ENCODE results near the gene DTX3. TPM values are rescaled to one million over a fixed set of nuclear protein-coding genes. Genes with fewer than 3 reads are reported as not detected.
A peak's percentile ranks its signal among the peaks of the same experiment; 100 is the strongest.
"Not testable (repeated sequence)": the region's sequence is repeated elsewhere in the genome, so short reads cannot be mapped to it uniquely, and the experiment has no call there.

DTX3 gene
- 17.7 and 21.7 TPM in 2 replicates for total RNA-seq

GRCh38 chr12:57604454-57604991 lies at the start of gene DTX3:
Gene DTX3 (plus strand): TSS chr12:57604824. CDS start chr12:57606518, 1,694 bp downstream.
- Mint-ChIP-seq H3K4me1 (ENCODE audit: low read depth) (peaks cover 11% of the 10 kb centered on the region), H3K36me3 (ENCODE audit: low read depth) (peaks cover 24% of the 10 kb centered on the region), H3K4me3 (ENCODE audit: low read depth) (peak within 1 kb of the TSS; percentile 75), H3K27ac (peak within 1 kb of the TSS; percentile 86), H3K9me3 (no peaks in the 10 kb centered on the region), H3K27me3 (ENCODE audit: low read depth) (no peaks in the 10 kb centered on the region)
- no peak for DNase-seq (ENCODE audit: low spot score)
- intact Hi-C loops (cut with micrococcal nuclease), result loop anchor here (1.0 kb wide), 1 partner anchor 13 kb away; the partner anchor contains the start of gene PIP4K2C

- Mint-ChIP-seq H3K4me3 (ENCODE audit: low read depth) (no peak overlapping the region), H3K4me1 (ENCODE audit: low read depth) (peaks cover 10% of the 10 kb centered on the region), H3K9me3 (no peaks in the 10 kb centered on the region), H3K27ac (no peak overlapping the region), H3K27me3 (ENCODE audit: low read depth) (peaks cover 8% of the 10 kb centered on the region), H3K36me3 (ENCODE audit: low read depth) (no peaks in the 10 kb centered on the region)
- intact Hi-C loops (cut with micrococcal nuclease), result no loop called here
- no peak for DNase-seq (ENCODE audit: low spot score)
Measured at GRCh38 chr12:57554897-57555296, 49.7 kb upstream of the DTX3 start.

- no peaks in the 10 kb centered on the region for H3K4me1 Mint-ChIP-seq (ENCODE audit: low read depth)
- DNase-seq (ENCODE audit: low spot score), result no peak
- peaks cover 12% of the 10 kb centered on the region for H3K27me3 Mint-ChIP-seq (ENCODE audit: low read depth)
- H3K27ac Mint-ChIP-seq, result no peak overlapping the region
- H3K36me3 Mint-ChIP-seq (ENCODE audit: low read depth), result no peaks in the 10 kb centered on the region
- H3K4me3 Mint-ChIP-seq (ENCODE audit: low read depth), result no peak overlapping the region
- H3K9me3 Mint-ChIP-seq, result no peaks in the 10 kb centered on the region
- intact Hi-C loops (cut with micrococcal nuclease), result no loop called here
Measured at GRCh38 chr12:57558864-57559263, 45.8 kb upstream of the DTX3 start.

DNA sequence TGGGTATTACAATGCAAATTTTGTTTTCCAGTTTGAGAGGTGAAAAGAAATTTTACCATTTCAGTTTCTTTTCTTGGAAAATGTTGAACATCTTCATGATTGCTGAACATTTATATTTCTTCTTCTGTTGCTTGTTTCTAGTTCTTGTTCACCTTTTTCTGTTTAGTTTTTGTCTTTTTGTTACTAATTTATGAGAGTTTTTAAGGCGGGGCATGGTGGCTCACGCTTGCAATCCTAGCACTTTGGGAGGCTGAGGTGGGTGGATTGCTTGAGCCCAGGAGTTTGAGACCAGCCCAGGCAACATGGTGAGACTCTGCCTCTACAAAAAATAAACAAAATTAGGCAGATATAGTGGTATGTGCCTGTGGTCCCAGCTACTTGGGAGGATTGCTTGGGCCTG lies 44.1 kb upstream of the DTX3 start:
- no peak overlapping the region for H3K4me3 Mint-ChIP-seq (ENCODE audit: low read depth)
- H3K36me3 Mint-ChIP-seq (ENCODE audit: low read depth), result no peaks in the 10 kb centered on the region
- DNase-seq (ENCODE audit: low spot score), result no peak
- intact Hi-C loops (cut with micrococcal nuclease), result no loop called here
- H3K27me3 Mint-ChIP-seq (ENCODE audit: low read depth), result peaks cover 11% of the 10 kb centered on the region
- H3K9me3 Mint-ChIP-seq, result no peaks in the 10 kb centered on the region
- no peaks in the 10 kb centered on the region for H3K4me1 Mint-ChIP-seq (ENCODE audit: low read depth)
- no peak overlapping the region for H3K27ac Mint-ChIP-seq

- intact Hi-C loops (cut with micrococcal nuclease); H3K4me3 Mint-ChIP-seq (ENCODE audit: low read depth); H3K9me3 Mint-ChIP-seq; H3K36me3 Mint-ChIP-seq (ENCODE audit: low read depth); H3K4me1 Mint-ChIP-seq (ENCODE audit: low read depth); DNase-seq (ENCODE audit: low spot score); H3K27ac Mint-ChIP-seq: not testable (repeated sequence)
- H3K27me3 Mint-ChIP-seq (ENCODE audit: low read depth), result peaks cover 11% of the 10 kb centered on the region
Measured at GRCh38 chr12:57561117-57561516, 43.5 kb upstream of the DTX3 start.

- Mint-ChIP-seq H3K36me3 (ENCODE audit: low read depth) (no peaks in the 10 kb centered on the region), H3K4me3 (ENCODE audit: low read depth) (no peak overlapping the region), H3K9me3 (no peaks in the 10 kb centered on the region), H3K27ac (no peak overlapping the region), H3K4me1 (ENCODE audit: low read depth) (no peaks in the 10 kb centered on the region), H3K27me3 (ENCODE audit: low read depth) (peaks cover 9% of the 10 kb centered on the region)
- DNase-seq (ENCODE audit: low spot score), result no peak
- intact Hi-C loops (cut with micrococcal nuclease), result no loop called here
Measured at GRCh38 chr12:57563358-57563757, 41.3 kb upstream of the DTX3 start.

DNA sequence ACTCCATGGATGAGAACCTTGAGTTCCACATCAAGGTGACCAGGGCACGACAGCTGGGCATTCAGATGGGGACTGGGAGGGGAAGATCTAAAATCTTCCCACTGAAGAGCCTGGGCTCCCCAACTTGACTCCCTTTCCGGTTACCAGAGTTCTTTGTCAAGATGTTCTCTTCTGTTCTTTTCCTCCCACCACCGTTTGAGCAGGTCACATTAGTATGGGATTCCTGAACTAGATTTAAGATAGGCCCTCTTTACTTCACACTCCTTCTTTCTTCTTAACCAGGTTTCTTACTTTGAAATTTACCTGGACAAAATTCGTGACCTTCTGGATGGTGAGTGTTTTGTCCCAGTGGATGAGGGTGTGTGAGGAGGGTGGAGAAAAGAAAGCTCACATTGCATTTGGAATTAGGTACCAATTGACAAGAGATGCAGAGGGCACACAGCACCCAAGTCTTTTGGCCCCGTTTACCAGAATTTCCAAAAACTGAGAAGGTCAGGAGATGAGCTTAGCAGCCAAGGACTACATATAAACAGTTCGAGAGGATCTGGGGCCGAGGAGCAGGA lies 40.4 kb upstream of the DTX3 start:
- H3K36me3 Mint-ChIP-seq (ENCODE audit: low read depth), result no peaks in the 10 kb centered on the region
- H3K27me3 Mint-ChIP-seq (ENCODE audit: low read depth), result peaks cover 9% of the 10 kb centered on the region
- H3K27ac Mint-ChIP-seq, result no peak overlapping the region
- H3K4me3 Mint-ChIP-seq (ENCODE audit: low read depth), result no peak overlapping the region
- intact Hi-C loops (cut with micrococcal nuclease), result no loop called here
- no peaks in the 10 kb centered on the region for H3K9me3 Mint-ChIP-seq
- no peaks in the 10 kb centered on the region for H3K4me1 Mint-ChIP-seq (ENCODE audit: low read depth)
- DNase-seq (ENCODE audit: low spot score), result no peak

GRCh38 chr12:57568838-57569237 lies 35.8 kb upstream of the DTX3 start:
- H3K27ac Mint-ChIP-seq, result no peak overlapping the region
- no peak overlapping the region for H3K4me3 Mint-ChIP-seq (ENCODE audit: low read depth)
- H3K9me3 Mint-ChIP-seq, result no peaks in the 10 kb centered on the region
- H3K4me1 Mint-ChIP-seq (ENCODE audit: low read depth), result no peaks in the 10 kb centered on the region
- intact Hi-C loops (cut with micrococcal nuclease), result no loop called here
- H3K27me3 Mint-ChIP-seq (ENCODE audit: low read depth), result no peaks in the 10 kb centered on the region
- H3K36me3 Mint-ChIP-seq (ENCODE audit: low read depth), result no peaks in the 10 kb centered on the region
- DNase-seq (ENCODE audit: low spot score), result no peak

GRCh38 chr12:57569858-57570257 lies 34.8 kb upstream of the DTX3 start:
- Mint-ChIP-seq H3K27me3 (ENCODE audit: low read depth) (no peaks in the 10 kb centered on the region), H3K27ac (no peak overlapping the region), H3K9me3 (no peaks in the 10 kb centered on the region), H3K4me3 (ENCODE audit: low read depth) (no peak overlapping the region), H3K4me1 (ENCODE audit: low read depth) (no peaks in the 10 kb centered on the region), H3K36me3 (ENCODE audit: low read depth) (no peaks in the 10 kb centered on the region)
- intact Hi-C loops (cut with micrococcal nuclease), result no loop called here
- DNase-seq (ENCODE audit: low spot score), result no peak

- intact Hi-C loops (cut with micrococcal nuclease); H3K4me1 Mint-ChIP-seq (ENCODE audit: low read depth); H3K27ac Mint-ChIP-seq; H3K27me3 Mint-ChIP-seq (ENCODE audit: low read depth); DNase-seq (ENCODE audit: low spot score); H3K9me3 Mint-ChIP-seq; H3K36me3 Mint-ChIP-seq (ENCODE audit: low read depth); H3K4me3 Mint-ChIP-seq (ENCODE audit: low read depth): not testable (repeated sequence)
Measured at GRCh38 chr12:57570438-57570837, 34.2 kb upstream of the DTX3 start.

DNA sequence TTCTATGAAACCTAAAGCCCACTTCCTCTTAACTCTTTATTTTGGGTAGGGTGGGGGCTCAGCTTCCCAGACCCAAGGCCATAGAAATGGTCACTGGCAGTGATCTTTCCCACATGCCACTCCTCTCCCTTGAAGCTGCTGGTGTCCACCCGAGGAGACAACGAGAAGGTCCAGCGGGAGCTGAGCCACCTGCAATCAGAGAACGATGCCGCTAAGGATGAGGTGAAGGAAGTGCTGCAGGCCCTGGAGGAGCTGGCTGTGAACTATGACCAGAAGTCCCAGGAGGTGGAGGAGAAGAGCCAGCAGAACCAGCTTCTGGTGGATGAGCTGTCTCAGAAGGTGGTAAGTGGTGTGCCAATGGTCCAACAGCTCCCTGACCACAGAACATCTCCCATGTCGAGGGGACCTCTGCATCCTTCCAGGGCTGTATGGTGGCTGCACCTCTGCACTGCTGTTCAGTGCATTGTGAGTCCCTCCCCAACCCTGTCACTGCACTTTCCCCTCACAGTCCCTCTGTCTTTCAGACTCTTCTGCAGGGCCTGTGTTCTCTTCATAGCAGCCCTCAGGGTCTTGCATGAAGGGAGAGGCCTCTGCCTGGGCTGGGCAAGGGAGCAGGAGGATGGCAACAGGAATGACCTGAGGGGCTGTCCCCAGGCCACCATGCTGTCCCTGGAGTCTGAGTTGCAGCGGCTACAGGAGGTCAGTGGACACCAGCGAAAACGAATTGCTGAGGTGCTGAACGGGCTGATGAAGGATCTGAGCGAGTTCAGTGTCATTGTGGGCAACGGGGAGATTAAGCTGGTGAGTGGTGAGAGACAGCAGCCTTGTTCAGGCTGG lies 32.5 kb upstream of the DTX3 start:
- no peaks in the 10 kb centered on the region for H3K9me3 Mint-ChIP-seq
- no peak for DNase-seq (ENCODE audit: low spot score)
- H3K4me1 Mint-ChIP-seq (ENCODE audit: low read depth), result no peaks in the 10 kb centered on the region
- H3K36me3 Mint-ChIP-seq (ENCODE audit: low read depth), result no peaks in the 10 kb centered on the region
- no peaks in the 10 kb centered on the region for H3K27me3 Mint-ChIP-seq (ENCODE audit: low read depth)
- intact Hi-C loops (cut with micrococcal nuclease), result no loop called here
- H3K4me3 Mint-ChIP-seq (ENCODE audit: low read depth), result no peak overlapping the region
- no peak overlapping the region for H3K27ac Mint-ChIP-seq

DNA sequence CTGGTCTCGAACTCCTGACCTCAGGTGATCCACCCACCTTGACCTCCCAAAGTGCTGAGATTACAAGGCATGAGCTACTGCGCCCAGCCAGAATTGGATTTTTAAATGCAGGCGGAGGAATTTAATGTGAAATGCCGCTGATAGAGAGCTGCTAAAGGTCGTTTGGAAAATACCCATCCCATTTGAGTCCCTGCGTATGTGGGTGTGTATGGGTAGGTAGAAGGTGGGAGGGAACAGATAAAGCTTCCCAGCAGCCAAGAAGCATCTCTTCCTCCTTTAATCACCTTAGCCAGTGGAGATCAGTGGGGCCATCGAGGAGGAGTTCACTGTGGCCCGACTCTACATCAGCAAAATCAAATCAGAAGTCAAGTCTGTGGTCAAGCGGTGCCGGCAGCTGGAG lies 29.8 kb upstream of the DTX3 start:
- Mint-ChIP-seq H3K9me3 (no peaks in the 10 kb centered on the region), H3K36me3 (ENCODE audit: low read depth) (no peaks in the 10 kb centered on the region), H3K27ac (no peak overlapping the region), H3K4me3 (ENCODE audit: low read depth) (no peak overlapping the region), H3K27me3 (ENCODE audit: low read depth) (no peaks in the 10 kb centered on the region), H3K4me1 (ENCODE audit: low read depth) (no peaks in the 10 kb centered on the region)
- intact Hi-C loops (cut with micrococcal nuclease), result no loop called here
- DNase-seq (ENCODE audit: low spot score), result no peak

Data from activated T-helper 2 cell treated with anti-CD3 and anti-CD28 coated beads, Interferon-gamma antibody, Interleukin-2, Interleukin-4, amounts not matched to agents 10 μg/mL and 5 μg/mL and 100 μg/mL, durations not matched to agents 14 hours and 24 hours and 36 hours (primary cell).